Naive thymus-derived CD4-positive, alpha-beta T cell (primary cell): ENCODE measurements around the gene MAP3K2. TPM values are rescaled to one million over a fixed set of nuclear protein-coding genes. Genes with fewer than 3 reads are reported as not detected.
"Not testable (repeated sequence)": the region's sequence is repeated elsewhere in the genome, so short reads cannot be mapped to it uniquely, and the experiment has no call there.

Experiments
- ATAC-seq: fragments of 150-1000 bp; cut with Tn5 transposase; 2 replicates; pipeline ENCODE4 v1.10.0; 2021; ENCODE audit warnings: mild to moderate bottlenecking, moderate library complexity
- CTCF ChIA-PET: fragments of 350-600 bp; sonication (Branson Sonifier 250); formaldehyde crosslinking; loops from one replicate; lab custom pipeline; 2021; ENCODE audit warnings: antibody characterized with exemption; lab: Charles Lee
- POLR2A ChIA-PET: fragments of 350-600 bp; sonication (Branson Sonifier 250); formaldehyde crosslinking; loops from one replicate; lab custom pipeline; 2021; ENCODE audit warnings: antibody characterized with exemption, inconsistent platforms; lab: Charles Lee
- DNase-seq, 9 donors: peaks; one replicate each; pipeline versions ENCODE4 v3.0.0 to v3.0.0-alpha.2; 2020 to 2022; ENCODE audit warnings: mixed read lengths in 1 of 9
- H3K27ac ChIP-seq: one replicate; pipeline ENCODE4 v1.7.0; 2013; ENCODE audit warnings: mild to moderate bottlenecking, low read depth, low read length, moderate library complexity
- H3K27me3 ChIP-seq, 2 donors: one replicate each; pipeline ENCODE4 v1.7.0; 2013; ENCODE audit warnings: low read length in 2 of 2, mild to moderate bottlenecking in 2 of 2, moderate library complexity in 2 of 2; ENCODE audit not compliant: control insufficient read depth in 2 of 2, insufficient read depth in 2 of 2
- H3K36me3 ChIP-seq, 3 experiments: 1 replicate in 2 of 3; 2 replicates in 1 of 3; pipeline ENCODE4 v1.7.0; 2013; ENCODE audit warnings: low read length in 3 of 3, mild to moderate bottlenecking in 3 of 3, moderate library complexity in 1 of 3; ENCODE audit not compliant: insufficient read depth in 3 of 3, control insufficient read depth in 2 of 3
- H3K4me1 ChIP-seq, 2 donors: one replicate each; pipeline ENCODE4 v1.7.0; 2013; ENCODE audit warnings: low read length in 2 of 2, mild to moderate bottlenecking in 2 of 2, moderate library complexity in 1 of 2; ENCODE audit not compliant: control insufficient read depth in 2 of 2, insufficient read depth in 2 of 2
- H3K4me3 ChIP-seq: 2 replicates; pipeline ENCODE4 v1.7.0; 2013; ENCODE audit warnings: mild to moderate bottlenecking, low read length
- H3K9me3 ChIP-seq, 3 experiments: 1 replicate in 2 of 3; 2 replicates in 1 of 3; pipeline ENCODE4 v1.7.0; 2013; ENCODE audit warnings: low read length in 3 of 3; ENCODE audit not compliant: control insufficient read depth in 2 of 3
- H3K27ac Mint-ChIP-seq, 9 donors: one replicate each; pipeline ENCODE4 v1.8.0; 2020 to 2022; ENCODE audit warnings: mixed read lengths in 9 of 9, mild to moderate bottlenecking in 8 of 9, moderate library complexity in 5 of 9, inconsistent platforms in 2 of 9
- H3K27me3 Mint-ChIP-seq, 5 donors: one replicate each; pipeline ENCODE4 v1.8.0; 2021 to 2022; ENCODE audit warnings: mixed read lengths in 5 of 5, mild to moderate bottlenecking in 1 of 5
- H3K36me3 Mint-ChIP-seq, 5 donors: one replicate each; pipeline ENCODE4 v1.8.0; 2020 to 2022; ENCODE audit warnings: mixed read lengths in 5 of 5, mild to moderate bottlenecking in 3 of 5, inconsistent platforms in 1 of 5
- H3K4me1 Mint-ChIP-seq, 7 donors: one replicate each; pipeline ENCODE4 v1.8.0; 2020 to 2022; ENCODE audit warnings: mixed read lengths in 7 of 7, mild to moderate bottlenecking in 3 of 7, inconsistent platforms in 1 of 7
- H3K4me3 Mint-ChIP-seq, 10 donors: one replicate each; pipeline ENCODE4 v1.8.0; 2020 to 2022; ENCODE audit warnings: mild to moderate bottlenecking in 10 of 10, mixed read lengths in 10 of 10, moderate library complexity in 6 of 10, inconsistent platforms in 2 of 10
- H3K9me3 Mint-ChIP-seq, 11 donors: one replicate each; pipeline ENCODE4 v1.8.0; 2020 to 2022; ENCODE audit warnings: mixed read lengths in 11 of 11, mild to moderate bottlenecking in 4 of 11, inconsistent platforms in 1 of 11, moderate library complexity in 1 of 11
- intact Hi-C, 2 donors: fragments of 100-400 bp; cut with micrococcal nuclease; formaldehyde crosslinking; loops; one replicate each; pipeline ENCODE4 v1.15.1; 2023
- polyA plus RNA-seq, 2 donors: library from polyadenylated mRNA; unstranded; fragments of 300-500 nt; fragmentation: Illumina TruSeq; gene quantifications; one replicate each; pipeline ENCODE4 v1.2.3, GENCODE V29; 2021
- total RNA-seq, 6 experiments: library from RNA in 5 of 6; stranded (reverse) in 5 of 6; gene quantifications; 1 replicate in 5 of 6; 2 replicates in 1 of 6; pipeline ENCODE4 v1.2.3 and lab custom pipeline; 2021 to 2026

The MAP3K2 gene
- total and polyA plus RNA-seq, 7 experiments from 2014 or later = 41.3 to 111 (median 81.3) TPM

DNA sequence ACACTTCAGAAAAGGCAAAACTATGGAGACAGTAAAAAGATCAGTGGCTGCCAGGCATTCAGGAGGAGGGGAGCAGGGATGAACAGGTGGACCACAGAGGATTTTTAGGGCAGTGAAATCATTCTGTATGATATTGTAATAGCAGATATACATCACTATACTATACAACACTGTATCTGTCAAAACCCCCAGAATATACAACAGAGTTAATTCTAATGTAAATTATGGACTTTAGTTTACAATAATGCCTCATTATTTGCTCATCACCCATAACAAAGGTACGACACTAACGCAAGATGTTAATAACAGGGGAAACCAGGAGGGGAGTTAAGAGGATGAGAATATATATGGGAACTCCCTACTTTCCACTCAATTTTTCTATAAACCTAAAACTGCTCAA lies 28.8 kb downstream of the MAP3K2 start:
- H3K4me1 Mint-ChIP-seq = peaks cover 25 to 92% (median 77%) of the 10 kb centered on the region in 7 donors
- Histone ChIP-seq H3K36me3 (no peaks in the 10 kb centered on the region), H3K27ac (no peak overlapping the region), H3K27me3 (no peaks in the 10 kb centered on the region), H3K4me3 (no peak overlapping the region), H3K4me1 (peaks cover 0 to 17% of the 10 kb centered on the region in 2 donors), H3K9me3 (no peaks in the 10 kb centered on the region)
- H3K27ac Mint-ChIP-seq = peak overlapping the region in 1 of 9 donors; percentile 71
- H3K4me3 Mint-ChIP-seq = peak overlapping the region in 1 of 10 donors; percentile 20
- intact Hi-C loops = no loop called here
- peaks cover 0 to 20% (median 4%) of the 10 kb centered on the region in 5 donors for H3K36me3 Mint-ChIP-seq
- no peaks in the 10 kb centered on the region for H3K27me3 Mint-ChIP-seq
- DNase-seq (no peak), ATAC-seq (no peak)
- ChIA-PET CTCF (no interaction called here), POLR2A (no interaction called here)
- peaks cover 0 to 7% (median 0%) of the 10 kb centered on the region in 11 donors for H3K9me3 Mint-ChIP-seq

DNA sequence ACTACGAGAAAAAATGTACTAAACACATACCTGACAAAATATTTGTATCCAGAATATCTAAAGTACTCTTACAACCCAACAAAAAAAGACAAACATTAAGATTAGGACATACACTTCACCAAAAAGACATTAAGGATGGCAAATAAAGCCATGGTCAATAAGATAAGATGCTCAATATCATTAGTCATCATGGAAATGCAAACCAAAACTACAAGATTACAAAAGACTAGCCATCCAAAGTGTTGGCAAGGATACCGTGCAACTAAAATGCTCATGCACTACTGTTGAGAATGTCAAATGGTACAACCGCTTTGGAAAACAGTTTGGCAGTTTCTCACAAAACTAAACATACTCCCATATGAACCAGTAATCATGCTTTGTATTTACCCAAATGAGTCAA lies 29.7 kb downstream of the MAP3K2 start:
- ChIA-PET POLR2A (no interaction called here), CTCF (interaction anchor here (1.1 kb wide), 1 partner anchor 121 kb away, joined by 5 read pairs; no protein-coding TSS in a partner anchor)
- Mint-ChIP-seq H3K27ac (peak overlapping the region in 1 of 9 donors; percentile 19), H3K4me3 (no peak overlapping the region), H3K36me3 (peaks cover 0 to 20% (median 4%) of the 10 kb centered on the region in 5 donors), H3K9me3 (peaks cover 0 to 7% (median 0%) of the 10 kb centered on the region in 11 donors), H3K4me1 (peaks cover 25 to 83% (median 67%) of the 10 kb centered on the region in 7 donors), H3K27me3 (no peaks in the 10 kb centered on the region)
- intact Hi-C loops = no loop called here
- peaks cover 0 to 16% of the 10 kb centered on the region in 2 donors for H3K4me1 ChIP-seq
- H3K4me3 ChIP-seq = no peak overlapping the region
- H3K27ac ChIP-seq = no peak overlapping the region
- H3K9me3 ChIP-seq = no peaks in the 10 kb centered on the region
- ATAC-seq = no peak
- no peaks in the 10 kb centered on the region for H3K36me3 ChIP-seq
- no peaks in the 10 kb centered on the region for H3K27me3 ChIP-seq
- DNase-seq = no peak

GRCh38 chr2:127357591-127357990 lies 30.2 kb downstream of the MAP3K2 start:
- Histone ChIP-seq H3K4me1 (peaks cover 0 to 12% of the 10 kb centered on the region in 2 donors), H3K27me3 (no peaks in the 10 kb centered on the region), H3K36me3 (no peaks in the 10 kb centered on the region), H3K27ac (no peak overlapping the region), H3K4me3 (no peak overlapping the region), H3K9me3 (no peaks in the 10 kb centered on the region)
- DNase-seq (no peak), ATAC-seq (no peak)
- Mint-ChIP-seq H3K4me1 (peaks cover 25 to 80% (median 65%) of the 10 kb centered on the region in 7 donors), H3K36me3 (peaks cover 0 to 20% (median 4%) of the 10 kb centered on the region in 5 donors), H3K4me3 (peak overlapping the region in 1 of 10 donors; percentile 71), H3K9me3 (peaks cover 0 to 7% (median 0%) of the 10 kb centered on the region in 11 donors), H3K27me3 (no peaks in the 10 kb centered on the region), H3K27ac (peak overlapping the region in 1 of 9 donors; percentile 19)
- intact Hi-C loops = no loop called here
- ChIA-PET CTCF (interaction anchor here (0.6 to 1.1 kb wide), 2 partner anchors 26 to 121 kb away, joined by 3 to 5 read pairs; no protein-coding TSS in a partner anchor), POLR2A (no interaction called here)

- Mint-ChIP-seq H3K4me3 (no peak overlapping the region), H3K36me3 (peaks cover 2 to 27% (median 10%) of the 10 kb centered on the region in 5 donors), H3K27me3 (no peaks in the 10 kb centered on the region), H3K9me3 (peaks cover 0 to 7% (median 0%) of the 10 kb centered on the region in 11 donors), H3K4me1 (peaks cover 25 to 78% (median 64%) of the 10 kb centered on the region in 7 donors), H3K27ac (peak overlapping the region in 4 of 9 donors; percentile 1 to 72 (median 14))
- ATAC-seq (no peak), DNase-seq (no peak)
- intact Hi-C loops = no loop called here
- CTCF ChIA-PET = interaction anchor here (0.9 to 1.1 kb wide), 4 partner anchors 8 to 122 kb away, joined by 3 to 4 read pairs (median 3); no protein-coding TSS in a partner anchor
- Histone ChIP-seq H3K27ac (no peak overlapping the region), H3K36me3 (no peaks in the 10 kb centered on the region), H3K4me1 (peaks cover 0 to 11% of the 10 kb centered on the region in 2 donors), H3K4me3 (no peak overlapping the region), H3K9me3 (no peaks in the 10 kb centered on the region), H3K27me3 (no peaks in the 10 kb centered on the region)
- POLR2A ChIA-PET = no interaction called here
These were observed 31.2 kb downstream of the MAP3K2 start for GRCh38 chr2:127356531-127356930.

DNA sequence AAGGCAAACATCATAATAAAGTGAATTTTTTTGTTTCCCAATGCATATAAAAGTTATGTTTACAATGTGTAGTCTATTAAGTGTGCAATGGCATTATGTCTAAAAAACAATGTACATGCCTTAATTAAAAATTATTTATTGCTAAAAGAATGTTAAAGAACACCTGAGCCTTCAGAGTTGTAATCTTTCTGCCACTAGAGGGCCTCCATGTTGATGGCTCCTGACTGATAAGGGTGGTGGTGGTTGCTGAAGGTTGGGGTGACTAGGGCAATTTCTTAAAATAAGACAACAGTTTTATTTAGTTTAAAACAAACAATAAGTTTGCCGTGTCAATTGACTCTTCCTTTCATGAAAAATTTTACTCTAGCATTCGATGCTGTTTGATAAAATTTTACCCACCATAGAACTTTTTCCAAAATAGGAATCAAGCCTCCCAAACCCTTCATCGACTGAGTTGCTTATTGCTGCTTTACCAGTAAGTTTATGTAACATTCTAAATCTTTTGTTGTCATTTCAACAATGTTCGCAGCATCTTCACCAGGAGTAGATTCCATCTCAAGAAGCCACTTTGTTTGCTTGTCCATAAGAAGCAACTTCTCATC lies 32.3 kb downstream of the MAP3K2 start:
- Histone ChIP-seq H3K27me3 (no peaks in the 10 kb centered on the region), H3K36me3 (no peaks in the 10 kb centered on the region), H3K4me3 (no peak overlapping the region), H3K4me1 (peaks cover 0 to 11% of the 10 kb centered on the region in 2 donors), H3K27ac (no peak overlapping the region), H3K9me3 (no peaks in the 10 kb centered on the region)
- H3K9me3 Mint-ChIP-seq = peaks cover 0 to 7% (median 0%) of the 10 kb centered on the region in 11 donors
- intact Hi-C loops = loop anchor here (1.0 to 2.0 kb wide), 4 partner anchors 33 to 124 kb away; no protein-coding TSS in a partner anchor
- ChIA-PET POLR2A (no interaction called here), CTCF (interaction anchor here (0.7 to 1.1 kb wide), 5 partner anchors 9 to 498 kb away, joined by 3 to 4 read pairs (median 3); no protein-coding TSS in a partner anchor)
- H3K4me1 Mint-ChIP-seq = peaks cover 25 to 82% (median 70%) of the 10 kb centered on the region in 7 donors
- H3K36me3 Mint-ChIP-seq = peaks cover 2 to 27% (median 10%) of the 10 kb centered on the region in 5 donors
- peak in 7 of 9 donors; percentile 15 to 60 (median 41) for DNase-seq
- no peaks in the 10 kb centered on the region for H3K27me3 Mint-ChIP-seq
- H3K4me3 Mint-ChIP-seq = no peak overlapping the region
- H3K27ac Mint-ChIP-seq = peak overlapping the region in 4 of 9 donors; percentile 17 to 83 (median 27)
- peak; percentile 82 for ATAC-seq

GRCh38 chr2:127353873-127354676 lies 33.7 kb downstream of the MAP3K2 start:
- H3K4me3 ChIP-seq, H3K9me3 Mint-ChIP-seq, H3K27ac ChIP-seq, CTCF ChIA-PET, H3K4me3 Mint-ChIP-seq, POLR2A ChIA-PET, DNase-seq, H3K9me3 ChIP-seq, H3K27me3 ChIP-seq, H3K27me3 Mint-ChIP-seq, H3K36me3 ChIP-seq: not testable (repeated sequence)
- Mint-ChIP-seq H3K27ac (peak overlapping the region in 2 of 9 donors; percentile 10 to 53), H3K4me1 (peaks cover 24 to 82% (median 71%) of the 10 kb centered on the region in 7 donors), H3K36me3 (peaks cover 2 to 22% (median 8%) of the 10 kb centered on the region in 5 donors)
- H3K4me1 ChIP-seq = peaks cover 0 to 13% of the 10 kb centered on the region in 2 donors
- peak; percentile 49 for ATAC-seq
- intact Hi-C loops = loop anchor here (2.0 kb wide), 2 partner anchors 35 to 125 kb away; no protein-coding TSS in a partner anchor
